Activated CD4-positive, alpha-beta T cell treated with anti-CD3 and anti-CD28 coated beads, Interleukin-2, amount 50 U/mL, for 24 hours (primary cell): ENCODE data around the gene CDX2.

Experiments
- DNase-seq, 2 donors: peaks; one replicate each; pipeline ENCODE4 v3.0.0-alpha.2; 2020; ENCODE audit warnings: low read depth in 1 of 2, low spot score in 1 of 2

The CDX2 gene

DNA sequence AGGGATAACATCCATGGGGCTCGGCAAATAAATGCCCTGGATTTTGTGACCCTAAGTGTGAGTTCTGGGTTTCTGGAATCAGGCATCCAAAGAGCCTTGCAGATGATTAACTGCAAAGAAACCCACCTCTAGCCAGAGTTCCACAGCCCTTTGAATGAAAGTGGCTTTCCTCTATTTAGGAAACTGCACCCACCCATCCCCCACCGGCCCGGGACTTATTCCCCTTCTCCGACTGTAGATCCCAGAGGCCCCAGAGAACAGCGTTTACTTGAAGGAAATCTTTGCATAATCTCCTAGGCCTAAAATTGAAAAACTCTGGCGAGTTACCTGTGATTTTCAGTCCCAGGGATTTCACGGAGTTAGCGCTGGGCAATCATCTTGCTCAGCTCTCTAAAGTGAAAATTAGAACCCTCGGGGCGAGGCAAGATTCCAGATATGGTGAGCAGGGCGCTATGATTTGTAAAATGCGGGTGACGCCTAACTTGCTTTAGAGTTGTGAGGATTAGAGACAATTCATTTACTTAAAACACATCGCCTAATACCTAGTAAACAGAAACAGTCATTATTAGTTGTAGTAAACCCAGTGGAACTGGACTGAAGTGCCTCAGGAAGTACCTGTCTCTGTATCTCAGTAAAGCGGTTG, 10.0 kb upstream of the CDX2 start:
- DNase-seq: no peak

DNA sequence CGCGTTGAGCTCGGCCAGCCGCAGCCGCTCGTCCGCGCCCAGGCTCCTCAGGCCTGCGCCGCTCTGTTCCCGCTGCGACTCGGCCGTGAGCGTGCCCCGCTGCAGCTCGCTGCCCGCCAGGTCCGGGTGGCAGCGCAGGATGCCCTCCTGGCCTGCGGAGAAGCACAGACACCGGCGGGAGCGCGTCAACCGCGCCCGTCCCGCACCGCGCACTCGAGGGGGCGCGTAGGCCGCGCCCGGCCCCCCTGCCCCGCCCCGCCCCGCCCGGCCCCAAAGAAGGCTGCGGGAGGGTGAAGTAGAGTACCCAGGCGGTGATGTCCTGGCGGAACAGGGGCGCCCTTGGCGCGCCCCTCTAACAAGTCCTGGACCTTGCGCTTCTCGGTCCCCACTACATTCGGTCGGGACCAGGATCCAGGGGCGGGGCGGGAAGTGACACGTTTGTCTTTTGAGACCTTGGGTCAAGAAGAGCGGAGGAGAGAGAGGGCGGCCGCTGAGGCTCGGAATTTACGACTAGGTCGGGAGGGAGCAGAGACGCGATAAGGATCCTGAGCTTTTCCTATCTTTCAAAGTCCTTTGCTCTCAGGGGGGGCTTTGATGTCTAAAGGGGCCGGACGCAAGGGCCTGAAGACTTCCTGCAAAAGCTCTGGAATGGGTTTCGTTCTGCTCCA, 9.3 kb upstream of the CDX2 start:
- DNase-seq: no peak

DNA sequence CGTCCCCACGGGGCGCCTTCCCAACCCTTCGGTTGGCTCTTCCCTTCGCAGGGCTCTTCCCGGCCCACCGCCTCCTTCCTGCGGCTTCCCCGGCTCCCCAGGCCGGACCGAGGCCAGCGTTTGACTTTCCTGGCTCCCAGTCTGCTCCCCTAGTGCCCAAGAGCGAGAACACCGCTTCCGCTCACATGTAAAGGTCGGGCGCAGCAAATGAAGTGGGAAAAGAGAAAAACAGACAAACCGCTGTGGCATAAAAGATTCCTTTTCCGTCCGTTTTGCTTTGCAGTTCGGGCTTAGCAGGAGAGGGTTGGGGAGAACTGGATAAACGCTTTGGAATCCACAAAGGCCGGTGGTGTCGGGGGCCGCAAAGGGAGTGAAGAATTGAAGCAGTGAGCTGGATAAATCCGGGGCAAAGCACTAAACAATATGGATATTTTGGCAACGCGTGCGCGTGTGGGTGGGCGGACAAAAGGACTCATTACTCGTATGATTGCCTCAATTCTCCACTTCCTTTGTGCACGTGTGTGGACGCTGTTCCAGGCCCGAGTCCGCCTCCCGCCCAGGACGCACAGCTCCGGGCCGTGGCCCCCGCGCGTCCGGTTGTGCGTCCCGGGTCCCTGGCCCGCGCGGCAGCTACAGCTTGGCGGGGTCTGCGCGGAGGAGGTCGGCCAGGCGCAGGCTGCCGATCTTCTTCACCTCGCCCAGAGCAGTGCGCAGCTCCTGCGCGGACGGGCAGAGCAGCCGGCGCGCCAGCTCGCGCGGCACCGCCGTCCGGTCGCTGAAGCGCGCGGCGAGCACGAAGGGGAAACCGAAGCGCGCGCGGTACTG, 8.6 kb upstream of the CDX2 start:
- DNase-seq: no peak

DNA sequence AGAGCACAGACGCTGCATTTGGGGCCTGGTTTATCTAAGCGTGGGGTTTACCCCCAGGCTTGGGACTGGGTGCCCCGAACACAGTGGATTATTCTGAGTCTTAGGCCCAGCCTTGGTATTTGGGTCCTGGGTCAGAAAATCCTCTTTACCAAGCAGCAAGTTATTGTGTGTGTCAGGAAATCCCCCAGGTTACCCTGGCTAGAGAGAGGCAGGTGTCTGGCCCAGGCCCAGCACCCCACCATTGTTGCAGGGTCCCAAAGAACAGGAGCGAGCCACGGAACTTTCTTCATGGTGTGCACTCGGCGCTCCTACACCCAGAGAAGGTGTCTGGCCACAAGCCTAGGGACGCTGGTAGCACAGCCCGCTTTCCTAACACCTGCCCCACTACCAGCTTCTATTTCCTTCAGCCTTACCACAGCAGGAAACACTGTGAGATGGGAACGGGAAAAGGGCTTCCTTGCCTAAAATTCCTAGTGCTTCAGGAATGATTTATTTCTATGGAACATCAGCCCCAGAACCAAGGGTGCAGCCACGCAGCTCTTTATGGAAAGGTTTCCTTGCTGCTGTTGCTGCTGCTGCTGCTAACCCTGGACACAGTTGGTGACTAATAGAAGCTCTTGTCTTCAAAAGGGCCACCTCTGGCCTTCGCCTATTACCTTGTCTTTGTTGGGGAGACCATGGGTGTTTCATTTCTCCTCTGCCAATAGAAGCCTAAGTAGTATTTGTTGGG, 7.4 kb upstream of the CDX2 start:
- no peak for DNase-seq

DNA sequence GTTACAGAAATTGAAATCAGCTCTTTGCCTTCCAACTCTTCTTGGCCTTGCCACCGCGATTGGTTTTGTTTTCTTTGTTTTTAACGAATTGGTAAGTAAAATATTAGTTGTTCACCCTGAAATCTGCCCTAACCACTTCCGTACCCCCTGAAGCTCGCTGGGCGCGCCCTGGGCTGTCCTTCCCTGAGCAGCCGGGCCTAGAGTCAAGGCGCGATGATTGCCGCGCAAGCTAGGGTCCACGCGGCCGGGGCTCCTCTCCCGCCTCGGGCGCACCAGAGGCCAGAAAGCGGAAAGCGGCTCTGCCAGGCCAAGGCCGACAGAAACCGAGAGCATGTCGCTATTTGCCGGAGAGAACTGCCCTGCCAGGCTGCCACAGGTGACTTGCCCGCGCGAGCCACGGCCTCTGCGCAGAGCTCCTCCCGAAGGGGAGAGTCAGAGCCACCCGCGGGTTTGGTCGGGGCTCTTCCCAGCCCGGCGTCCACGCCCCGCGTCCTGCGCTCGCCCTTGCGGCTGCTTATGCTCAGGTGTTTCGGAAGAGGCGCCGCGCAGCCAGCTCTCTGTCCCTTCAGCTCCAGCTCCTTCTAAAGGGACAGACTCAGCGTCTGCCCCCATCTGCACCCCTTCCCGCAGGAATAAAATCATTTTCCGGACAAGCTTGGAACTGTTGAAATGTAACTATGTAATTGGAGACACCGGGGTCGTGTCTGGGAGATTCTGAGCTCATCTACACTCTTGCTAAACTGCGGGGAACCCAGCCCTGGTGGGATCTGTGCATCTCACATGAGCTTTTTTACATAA, 6.6 kb upstream of the CDX2 start:
- no peak for DNase-seq

DNA sequence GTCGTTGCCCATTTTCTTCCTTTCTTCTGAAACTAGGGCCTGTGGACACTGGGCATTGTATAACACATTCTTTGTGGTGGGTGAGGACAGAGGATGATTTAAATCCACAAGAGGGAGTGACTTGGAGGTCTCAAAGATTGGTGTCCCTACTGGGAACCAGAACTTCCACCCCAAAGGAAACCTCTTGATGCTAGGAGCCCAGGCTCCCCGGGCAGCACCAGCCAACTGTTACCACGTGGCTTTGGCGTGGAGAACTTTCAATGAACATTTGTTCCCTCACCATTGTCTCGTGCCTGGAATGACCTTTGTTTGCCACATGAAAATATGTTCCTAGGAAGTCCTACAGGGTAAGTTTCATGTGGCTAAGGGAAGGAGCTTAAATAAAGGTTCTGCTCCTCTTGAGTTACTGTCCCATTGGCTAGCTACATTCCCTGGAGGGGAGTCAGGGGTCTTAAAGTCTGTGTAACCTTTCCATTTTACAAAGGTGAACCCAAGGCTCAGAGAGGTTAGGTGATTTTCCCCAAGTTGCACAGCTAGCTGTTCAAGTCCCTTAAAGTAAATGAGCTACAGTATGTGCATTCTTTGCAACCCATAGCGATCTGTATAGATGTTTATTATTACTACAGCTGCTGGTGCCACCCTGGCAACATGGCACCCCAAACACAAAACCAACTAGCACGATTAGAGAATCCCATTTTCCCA, 5.0 kb upstream of the CDX2 start:
- DNase-seq: no peak

DNA sequence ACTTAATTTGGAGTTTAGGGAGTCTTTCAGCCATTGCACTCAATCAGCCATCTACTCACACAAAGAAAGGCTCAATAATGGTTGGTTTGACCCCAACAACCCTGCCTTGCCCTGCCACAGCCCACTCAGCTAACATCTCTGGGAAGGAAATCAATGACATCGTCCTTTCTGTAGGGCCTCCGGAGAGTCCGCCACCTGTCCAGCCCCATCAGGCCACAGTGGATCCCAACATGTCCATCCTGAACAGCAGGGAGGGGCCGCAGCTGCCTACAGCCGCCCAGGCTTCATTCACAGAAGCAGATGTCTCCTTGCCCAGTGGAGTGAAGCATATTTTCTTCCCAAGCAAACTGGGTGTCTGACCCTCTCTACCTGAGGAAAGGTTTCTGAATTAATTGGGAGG, 4.2 kb upstream of the CDX2 start:
- DNase-seq: no peak

DNA sequence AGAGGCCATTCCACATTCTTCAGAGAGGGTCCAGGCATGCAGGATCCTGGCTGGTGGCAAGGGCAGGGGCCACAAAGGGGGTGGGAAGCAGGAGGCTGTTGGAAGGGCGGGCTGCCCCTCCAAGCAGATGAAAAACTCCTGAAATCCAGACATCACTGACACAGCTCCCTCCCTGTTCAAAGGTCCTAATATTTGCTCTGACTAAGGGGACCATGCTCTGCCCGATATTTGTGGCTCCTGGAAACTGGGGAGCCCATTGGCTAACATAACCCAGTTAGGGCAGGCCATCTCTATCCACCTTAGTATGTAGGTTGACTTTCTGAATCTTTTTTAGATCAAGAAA, 3.3 kb upstream of the CDX2 start:
- DNase-seq: no peak

DNA sequence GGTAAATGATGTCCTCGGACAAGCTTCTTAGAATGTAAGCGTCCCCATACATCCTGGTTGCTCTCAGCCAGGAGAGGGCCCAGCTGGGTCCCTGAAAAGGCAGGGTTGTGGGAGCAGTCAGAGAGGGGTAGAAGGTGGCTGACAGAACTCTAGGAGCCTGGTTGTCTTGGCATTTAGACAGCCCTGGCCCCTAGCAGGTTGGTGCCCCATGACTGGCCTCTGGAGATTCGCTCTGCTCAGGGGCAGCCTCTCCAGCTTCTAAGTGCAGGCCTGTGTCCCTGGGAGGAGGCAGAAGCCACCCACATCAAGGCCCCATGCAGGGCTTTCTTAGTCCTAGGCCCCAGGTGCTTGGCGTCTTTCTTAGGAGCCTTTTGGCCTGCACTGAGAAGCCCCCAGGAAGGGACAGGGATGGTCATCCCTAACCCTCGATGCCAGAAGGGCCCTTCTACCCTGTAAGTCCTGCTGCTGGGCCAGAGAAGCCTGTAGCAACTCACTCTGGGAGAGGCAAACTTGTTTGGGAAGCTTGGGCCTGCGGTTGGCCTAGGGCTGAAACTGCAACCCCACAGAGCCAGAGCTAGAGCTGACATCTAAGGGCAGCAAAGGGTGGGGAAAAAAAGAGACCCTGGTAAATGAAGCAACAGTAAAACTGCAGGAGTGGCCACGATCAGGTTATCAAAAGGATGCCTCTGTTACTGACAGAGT, 2.8 kb upstream of the CDX2 start:
- no peak for DNase-seq

DNA sequence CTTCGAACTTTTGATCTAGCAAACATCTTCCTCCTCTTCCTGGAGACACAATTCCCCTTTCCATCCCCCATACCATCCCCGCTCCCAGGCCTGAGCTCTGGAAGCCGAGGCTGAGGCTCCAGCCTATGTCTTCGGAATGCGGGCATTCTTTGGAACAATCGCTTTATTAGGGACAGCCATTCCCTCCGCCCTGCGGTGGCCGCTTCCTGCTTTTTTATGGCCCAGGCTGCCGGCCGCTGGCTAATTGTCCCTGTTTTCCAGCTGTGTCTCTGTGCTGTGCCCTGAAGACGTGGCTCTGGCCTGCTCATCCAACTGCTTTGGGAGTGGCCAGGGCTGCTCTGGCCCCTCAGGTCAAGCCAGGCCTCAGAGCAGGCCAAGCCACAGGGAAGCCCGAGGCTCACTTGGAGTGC, 2.1 kb upstream of the CDX2 start:
- no peak for DNase-seq

DNA sequence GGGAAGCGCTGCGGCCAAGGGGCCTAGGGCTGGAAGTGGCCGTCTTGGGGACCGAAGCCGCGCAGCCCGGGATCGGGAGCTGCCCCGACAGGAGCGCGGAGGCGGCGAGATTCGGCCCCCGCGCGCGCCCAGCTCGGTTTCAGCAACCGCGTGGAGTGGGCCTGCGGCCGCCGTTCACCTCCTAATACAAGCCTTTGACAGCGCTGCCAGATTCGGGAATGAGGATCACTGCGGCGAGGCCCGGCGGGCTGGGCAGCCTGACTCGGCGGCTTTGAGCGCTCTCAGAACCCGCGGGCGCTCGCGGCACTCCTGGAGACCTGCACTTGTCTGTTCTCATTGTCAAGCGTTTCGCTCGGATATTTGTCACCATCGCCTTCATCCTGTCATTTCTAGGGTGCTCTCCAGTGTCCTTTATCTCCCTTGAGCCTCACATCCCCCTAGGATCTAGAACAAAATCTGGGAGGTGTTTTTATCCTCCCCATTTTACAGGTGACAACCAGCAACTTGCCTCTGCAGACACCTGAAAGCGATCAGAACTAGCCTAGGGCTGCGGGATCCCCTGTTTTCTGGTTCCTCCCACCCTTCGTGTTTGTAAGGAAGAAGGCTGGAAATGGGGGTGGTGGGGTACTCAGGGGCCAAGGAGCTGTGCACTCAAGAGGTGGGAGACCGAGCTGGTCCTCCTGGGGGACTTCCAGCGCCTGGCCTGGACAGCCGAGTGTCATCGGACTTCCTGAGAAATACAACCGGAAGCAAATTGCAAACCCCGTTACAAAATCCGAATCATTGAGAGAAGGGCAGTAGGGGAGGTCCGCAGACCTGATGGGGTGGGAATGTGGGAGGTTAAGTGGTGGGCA, 1.5 kb upstream of the CDX2 start:
- DNase-seq: no peak

DNA sequence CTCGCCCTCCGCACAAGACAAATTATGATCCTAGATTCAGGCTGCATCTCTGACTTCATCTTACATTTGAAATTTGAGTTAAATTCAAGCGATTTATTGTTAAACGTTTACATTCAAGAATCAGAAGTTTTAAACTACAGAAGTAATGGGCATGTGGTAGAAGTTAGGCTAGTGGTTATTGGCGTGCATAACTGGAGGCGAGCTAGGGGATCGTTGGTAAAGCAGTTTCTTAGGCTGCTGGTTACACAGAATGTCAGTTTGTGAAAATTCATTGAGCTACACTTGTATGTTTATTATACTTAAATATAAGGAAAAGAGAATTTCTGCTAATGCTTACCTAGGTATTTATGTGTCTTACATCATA, 733 bp upstream of the CDX2 start:
- no peak for DNase-seq

DNA sequence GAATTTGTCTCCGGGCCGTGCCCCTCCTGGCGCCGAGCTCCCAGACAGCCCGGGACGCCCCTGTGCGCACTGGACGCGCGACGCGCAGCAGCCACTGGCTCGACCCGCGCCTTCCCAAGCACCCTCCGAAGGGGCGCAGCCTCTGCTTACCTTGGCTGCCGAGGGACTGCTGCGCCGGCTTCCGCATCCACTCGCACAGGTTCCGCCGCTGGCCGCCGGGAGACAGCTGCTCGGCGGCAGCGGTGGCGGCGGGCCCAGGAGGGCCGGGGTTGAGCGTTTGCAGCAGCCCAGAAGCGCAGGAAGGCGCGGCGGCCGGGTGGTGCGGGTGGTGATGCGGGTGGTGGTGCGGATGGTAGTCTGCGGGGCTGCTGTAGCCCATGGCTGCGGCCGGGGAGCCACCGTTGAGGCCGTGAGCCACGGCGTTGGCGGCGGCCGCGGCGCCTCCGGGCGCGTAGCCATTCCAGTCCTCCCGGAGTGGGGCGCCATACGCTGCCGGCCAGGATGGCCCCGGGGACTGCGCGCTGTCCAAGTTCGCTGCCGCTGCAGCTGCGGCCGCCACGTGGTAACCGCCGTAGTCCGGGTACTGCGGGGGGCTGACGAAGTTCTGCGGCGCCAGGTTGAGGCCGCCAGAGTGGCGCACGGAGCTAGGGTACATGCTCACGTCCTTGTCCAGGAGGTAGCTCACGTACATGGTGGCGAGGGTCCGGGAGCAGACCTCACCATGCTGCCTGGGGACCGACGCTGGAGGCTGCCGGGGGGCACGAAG, 616 bp downstream of the CDX2 start:
- DNase-seq: no peak

DNA sequence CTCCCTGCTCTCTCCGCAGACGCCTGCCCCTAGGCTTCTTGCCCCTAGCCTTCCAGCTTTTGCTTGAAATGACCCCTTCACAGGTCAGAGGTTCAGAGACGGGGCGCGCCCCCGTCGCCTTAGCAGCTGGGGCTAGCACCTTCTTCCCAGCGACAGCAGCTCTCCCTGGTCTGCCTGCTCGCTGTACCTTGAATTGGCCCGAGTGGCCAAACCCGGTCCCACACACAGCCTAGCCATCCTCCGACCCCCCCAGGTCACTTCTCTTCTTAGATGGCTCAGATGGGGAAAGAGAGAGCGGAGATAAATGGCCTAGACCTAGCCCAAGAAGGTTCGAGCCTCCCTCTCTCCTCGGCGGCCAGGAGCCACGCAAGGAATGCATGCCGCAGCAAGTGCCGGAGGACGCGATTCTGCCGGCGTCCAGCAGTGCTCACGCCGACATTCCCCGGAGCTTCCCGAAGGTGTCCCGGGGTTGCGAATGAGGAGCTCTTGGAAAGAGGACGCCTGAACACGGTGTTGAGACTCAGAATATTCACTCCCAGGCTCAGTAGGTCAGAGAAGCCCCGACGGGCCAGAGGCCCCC, 1.3 kb downstream of the CDX2 start:
- DNase-seq: no peak

DNA sequence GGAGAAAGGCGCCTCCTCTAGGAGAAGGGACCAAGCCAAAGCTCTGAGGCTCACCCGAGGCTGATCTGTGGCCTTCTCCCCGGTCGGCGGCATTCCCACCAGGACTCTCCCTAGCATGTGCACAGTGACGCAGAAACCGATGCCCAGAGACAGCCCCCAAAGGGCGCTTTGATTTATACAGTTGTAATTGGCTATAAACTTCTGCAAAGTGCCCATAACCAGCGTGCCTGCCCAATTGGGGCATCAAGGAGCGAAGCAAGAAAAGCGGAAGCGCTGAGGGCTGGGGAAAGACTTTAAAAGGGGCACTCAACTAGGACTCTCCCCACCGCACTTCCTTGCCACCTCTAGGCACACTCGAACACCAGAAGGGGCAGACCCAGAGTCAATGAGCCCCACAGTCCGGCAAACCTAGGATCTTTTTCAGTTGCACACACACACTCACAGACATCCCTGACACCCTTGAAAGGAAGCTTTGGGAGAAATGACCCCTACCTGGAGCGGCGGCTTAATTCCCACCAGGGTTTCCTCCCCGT, 1.8 kb downstream of the CDX2 start:
- DNase-seq: no peak

DNA sequence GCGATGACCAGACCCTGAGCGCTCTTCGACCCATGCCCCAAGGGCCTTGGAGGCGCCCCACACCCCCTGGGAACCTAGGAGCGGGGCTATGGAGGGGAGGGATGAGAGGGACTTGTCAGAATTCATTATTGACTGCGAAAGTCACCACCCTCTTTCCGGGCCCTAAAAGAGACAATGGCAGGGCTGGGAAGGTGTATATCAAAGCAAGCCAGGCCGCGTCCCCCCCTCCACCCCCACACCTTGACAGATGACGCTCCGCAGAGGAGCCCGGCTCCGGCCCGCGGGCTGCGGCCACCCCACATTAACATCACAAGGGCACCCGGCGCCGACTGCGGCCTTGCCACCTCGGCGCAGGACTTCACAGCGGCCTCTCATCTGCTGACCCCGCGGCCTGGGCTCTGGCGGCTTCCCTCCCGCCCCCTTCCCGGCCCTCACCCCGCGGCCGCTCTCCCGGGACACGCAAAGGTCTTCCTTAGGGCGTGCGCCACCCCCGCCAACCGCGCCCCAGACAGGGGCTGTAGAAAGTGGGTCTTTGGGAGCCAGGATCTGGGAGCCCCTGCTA, 2.4 kb downstream of the CDX2 start:
- no peak for DNase-seq
